Measurements from ENCODE around the gene FHIT.

- TF ChIP-seq POLR2AphosphoS5 (IDR thresholded peaks at IDR 0.05): no peak
- TF ChIP-seq CTCF (IDR thresholded peaks at IDR 0.05): no peak
Observed at GRCh38 chr3:60045686-60046085, 1205.6 kb downstream of the FHIT start.

Measured in transverse colon (tissue), 4 donors.